Measurements from ENCODE around the gene ITPRIPL1. TPM values are rescaled to one million over a fixed set of nuclear protein-coding genes. Genes with fewer than 3 reads are reported as not detected.

The ITPRIPL1 gene
- total RNA-seq, 4 donors from 2014 or later: 0.75 to 2.1 (median 0.82) TPM; not detected in 1

- TF ChIP-seq CTCF (IDR thresholded peaks at IDR 0.05 in 4 of 5, conservative IDR thresholded peaks at IDR 0.05 in 1 of 5) (no peak), POLR2A (IDR thresholded peaks at IDR 0.05) (no peak)
- Histone ChIP-seq H3K4me1 (no peaks in the 10 kb centered on the region), H3K27ac (no peak overlapping the region), H3K27me3 (no peaks in the 10 kb centered on the region), H3K4me3 (no peak overlapping the region), H3K9me3 (no peaks in the 10 kb centered on the region), H3K36me3 (no peaks in the 10 kb centered on the region)
- intact Hi-C loops (cut with DNase I; ENCODE audit: low total_unique reads): no loop called here
- DNase-seq: no peak
- in situ Hi-C loops (cut with MboI; ENCODE audit: low sequenced_read_pairs in 4 of 4): no loop called here
- no peak for ATAC-seq
Observed at GRCh38 chr2:96359866-96360265, 34.7 kb downstream of the ITPRIPL1 start.

GRCh38 chr2:96361751-96362150 is 36.6 kb downstream of the ITPRIPL1 start:
- DNase-seq (no peak), ATAC-seq (no peak)
- no peaks in the 10 kb centered on the region for H3K9me3 ChIP-seq
- no peaks in the 10 kb centered on the region for H3K27me3 ChIP-seq
- no peak overlapping the region for H3K27ac ChIP-seq
- no peaks in the 10 kb centered on the region for H3K4me1 ChIP-seq
- H3K36me3 ChIP-seq: no peaks in the 10 kb centered on the region
- in situ Hi-C loops (cut with MboI; ENCODE audit: low sequenced_read_pairs in 4 of 4) (no loop called here), intact Hi-C loops (cut with DNase I; ENCODE audit: low total_unique reads) (no loop called here)
- TF ChIP-seq CTCF (IDR thresholded peaks at IDR 0.05 in 4 of 5, conservative IDR thresholded peaks at IDR 0.05 in 1 of 5): no peak
- no peak for TF ChIP-seq POLR2A (IDR thresholded peaks at IDR 0.05)
- no peak overlapping the region for H3K4me3 ChIP-seq

GRCh38 chr2:96369186-96369585 is 44.1 kb downstream of the ITPRIPL1 start:
- Histone ChIP-seq H3K4me1 (no peaks in the 10 kb centered on the region), H3K27me3 (no peaks in the 10 kb centered on the region), H3K9me3 (no peaks in the 10 kb centered on the region), H3K4me3 (no peak overlapping the region), H3K27ac (no peak overlapping the region), H3K36me3 (no peaks in the 10 kb centered on the region)
- intact Hi-C loops (cut with DNase I; ENCODE audit: low total_unique reads) (no loop called here), in situ Hi-C loops (cut with MboI; ENCODE audit: low sequenced_read_pairs in 4 of 4) (no loop called here)
- DNase-seq (no peak), ATAC-seq (no peak)
- TF ChIP-seq CTCF (IDR thresholded peaks at IDR 0.05 in 4 of 5, conservative IDR thresholded peaks at IDR 0.05 in 1 of 5): no peak
- TF ChIP-seq POLR2A (IDR thresholded peaks at IDR 0.05): no peak

GRCh38 chr2:96374211-96374951 is 49.3 kb downstream of the ITPRIPL1 start:
- DNase-seq: no peak
- H3K27ac ChIP-seq: no peak overlapping the region
- H3K36me3 ChIP-seq: no peaks in the 10 kb centered on the region
- in situ Hi-C loops (cut with MboI; ENCODE audit: low sequenced_read_pairs in 4 of 4) (no loop called here), intact Hi-C loops (cut with DNase I; ENCODE audit: low total_unique reads) (no loop called here)
- no peak for ATAC-seq
- no peak for TF ChIP-seq POLR2A (IDR thresholded peaks at IDR 0.05)
- TF ChIP-seq CTCF (IDR thresholded peaks at IDR 0.05 in 4 of 5, conservative IDR thresholded peaks at IDR 0.05 in 1 of 5): no peak
- no peak overlapping the region for H3K4me3 ChIP-seq
- H3K27me3 ChIP-seq: no peaks in the 10 kb centered on the region
- no peaks in the 10 kb centered on the region for H3K4me1 ChIP-seq
- H3K9me3 ChIP-seq: no peaks in the 10 kb centered on the region

Other genes starting within 250 kb of the ITPRIPL1 start
- gene ADRA2B, start 208.7 kb upstream of the ITPRIPL1 start, total RNA-seq: 1 to 10 TPM; 2.4 to 5.6 (median 3.6) TPM
- gene ASTL, start 186.8 kb upstream of the ITPRIPL1 start, total RNA-seq: not detected
- 1 to 10 TPM; 1.6 to 4.0 (median 2.9) TPM for gene DUSP2, start 179.9 kb upstream of the ITPRIPL1 start, total RNA-seq
- 100 to 1,000 TPM; 237 to 512 (median 313) TPM for gene STARD7, start 116.5 kb upstream of the ITPRIPL1 start, total RNA-seq
- gene TMEM127, start 59.3 kb upstream of the ITPRIPL1 start, total RNA-seq: 10 to 100 TPM; 27.1 to 38.8 (median 30.9) TPM
- gene CIAO1, start 59.1 kb upstream of the ITPRIPL1 start, total RNA-seq: 100 to 1,000 TPM in 1 of 4 donors, 10 to 100 TPM in 3; 73.5 to 102 (median 95.6) TPM
- gene SNRNP200, start 19.8 kb upstream of the ITPRIPL1 start, total RNA-seq: 10 to 100 TPM; 51.1 to 89.8 (median 67.4) TPM
- gene NCAPH, start 10.4 kb downstream of the ITPRIPL1 start, total RNA-seq: 1 to 10 TPM in 1 of 4 donors, under 1 TPM in 3; 0.38 to 2.1 (median 0.54) TPM
- gene NEURL3, start 180.0 kb downstream of the ITPRIPL1 start, total RNA-seq: not detected
- gene ARID5A, start 211.4 kb downstream of the ITPRIPL1 start, total RNA-seq: 100 to 1,000 TPM in 1 of 4 donors, 10 to 100 TPM in 1, 1 to 10 TPM in 2; 6.7 to 126 (median 30.5) TPM

Measured in gastrocnemius medialis (tissue), 4 donors.